K562 (cell line): Measurements from ENCODE around the gene VIPR2. TPM values are rescaled to one million over a fixed set of nuclear protein-coding genes. Genes with fewer than 3 reads are reported as not detected.

Experiments
- ATAC-seq: fragments of 200-7000 bp; cut with Tn5 transposase; 3 replicates; pipeline ENCODE4 v1.9.1; 2020; ENCODE audit warnings: moderate library complexity
- BruUV-seq: library from RNA; stranded (reverse); fragments of 400-500 nt; replicated peaks from 2 replicates; lab custom pipeline; 2021; lab: Mats Ljungman, UMichigan
- CTCF ChIA-PET: fragments of 300-600 bp; formaldehyde crosslinking; extraction: SDS; loops from one replicate; lab custom pipeline; 2021; ENCODE audit warnings: low intra/inter-chr PET ratio; lab: Yijun Ruan, JAX
- POLR2A ChIA-PET: fragments of 300-600, 350-650 bp; sonication (Branson Sonifier 250); formaldehyde crosslinking; extraction: SDS; loops from one replicate; lab custom pipeline; 2021; ENCODE audit warnings: antibody characterized with exemption, inconsistent platforms; lab: Yijun Ruan, JAX
- DNase-seq, 4 experiments: peaks; one replicate each; pipeline versions ENCODE4 v3.0.0 to v3.0.0-alpha.2; 2011 to 2018; ENCODE audit warnings: low spot score in 3 of 4, mixed read lengths in 3 of 4; ENCODE audit errors: extremely low read depth in 1 of 4
- FAIRE-seq: peaks from 2 replicates; lab custom pipeline; 2011; peaks lifted over from hg19 to GRCh38; lab: Jason Lieb, UNC
- H2AFZ ChIP-seq: 2 replicates; pipeline ENCODE4 v1.6.0; 2011; ENCODE audit warnings: low read depth, low read length, control low read depth, inconsistent platforms
- H3K27ac ChIP-seq: fragments of 200-600 bp; 3 replicates; pipeline ENCODE4 v1.8.0; 2011; ENCODE audit warnings: low read depth, mild to moderate bottlenecking, control low read depth, inconsistent platforms, low read length, moderate library complexity, mixed read lengths; ENCODE audit errors: extremely low read depth
- H3K27me3 ChIP-seq, 2 experiments: fragments of 300-600 bp in 1 of 2; 2 replicates in 1 of 2; 3 replicates in 1 of 2; pipeline versions ENCODE4 v1.6.0 to v1.8.0; 2011; ENCODE audit warnings: inconsistent platforms in 2 of 2, low read length in 2 of 2, mild to moderate bottlenecking in 1 of 2, mixed read lengths in 1 of 2, moderate library complexity in 1 of 2; ENCODE audit not compliant: control insufficient read depth in 2 of 2, insufficient read depth in 2 of 2
- H3K36me3 ChIP-seq: fragments of 300-600 bp; 3 replicates; pipeline ENCODE4 v1.8.0; 2011; ENCODE audit warnings: mild to moderate bottlenecking, low read length, inconsistent platforms; ENCODE audit not compliant: control insufficient read depth, insufficient read depth
- H3K4me1 ChIP-seq, 2 experiments: fragments of 200-600 bp in 1 of 2; replicated peaks in 1 of 2; 2 replicates in 1 of 2; 3 replicates in 1 of 2; pipeline versions ENCODE4 v1.5.1 to v1.8.0; 2011; ENCODE audit warnings: inconsistent platforms in 2 of 2, low read length in 2 of 2, mild to moderate bottlenecking in 1 of 2, mixed read lengths in 1 of 2, moderate library complexity in 1 of 2; ENCODE audit not compliant: control insufficient read depth in 2 of 2, insufficient read depth in 2 of 2
- H3K4me2 ChIP-seq: 2 replicates; pipeline ENCODE4 v1.6.1; 2011; ENCODE audit warnings: low read length, control low read depth, inconsistent platforms, mixed read lengths; ENCODE audit not compliant: insufficient read depth
- H3K4me3 ChIP-seq: fragments of 200-600 bp; sonication (generic), shearing (Covaris generic); 2 replicates; pipeline ENCODE4 v1.5.1; 2016; ENCODE audit warnings: control low read depth, inconsistent platforms
- H3K79me2 ChIP-seq: fragments of 200-600 bp; 3 replicates; pipeline ENCODE4 v1.8.0; 2011; ENCODE audit warnings: low read length, inconsistent platforms; ENCODE audit not compliant: control insufficient read depth, insufficient read depth
- H3K9ac ChIP-seq, 2 experiments: 2 replicates each; pipeline versions ENCODE4 v1.6.0 to v1.6.1; 2011; ENCODE audit warnings: low read depth in 2 of 2, low read length in 2 of 2, control low read depth in 1 of 2, inconsistent platforms in 1 of 2, mild to moderate bottlenecking in 1 of 2, mixed read lengths in 1 of 2; ENCODE audit not compliant: insufficient read depth in 1 of 2
- H3K9me1 ChIP-seq: one replicate; pipeline ENCODE4 v1.6.0; 2011; ENCODE audit warnings: inconsistent platforms, mild to moderate bottlenecking, low read length, moderate library complexity; ENCODE audit not compliant: control insufficient read depth, insufficient read depth
- H3K9me3 ChIP-seq: replicated peaks from 2 replicates; pipeline ENCODE4 v1.5.1; 2011; ENCODE audit warnings: low read depth, low read length, inconsistent platforms; ENCODE audit not compliant: control insufficient read depth, insufficient read depth
- H4K20me1 ChIP-seq: replicated peaks from 2 replicates; pipeline ENCODE4 v1.6.1; 2011; ENCODE audit warnings: low read length, inconsistent platforms, mixed read lengths; ENCODE audit not compliant: control insufficient read depth, insufficient read depth
- ARID4B ChIP-seq: sonication (generic); formaldehyde crosslinking; IDR thresholded peaks from 2 replicates; pipeline ENCODE4 v1.8.0; 2022; ENCODE audit warnings: mild to moderate bottlenecking, missing genetic modification reagents
- BRF1 ChIP-seq: IDR thresholded peaks from 3 replicates; pipeline ENCODE4 v1.6.1; 2011; ENCODE audit warnings: borderline replicate concordance, mild to moderate bottlenecking; ENCODE audit not compliant: insufficient read length; ENCODE audit errors: extremely low read depth
- DLX4 ChIP-seq: fragments of 250-450 bp; sonication (Bioruptor Pico); IDR thresholded peaks from 2 replicates; pipeline ENCODE4 v1.6.1; 2021; ENCODE audit warnings: mild to moderate bottlenecking
- POLR2B ChIP-seq: fragments of 450-650 bp; IDR thresholded peaks from 2 replicates; pipeline ENCODE4 v1.6.1; 2018; ENCODE audit warnings: low read depth; ENCODE audit not compliant: partially characterized antibody
- RUNX1 ChIP-seq: sonication (generic); IDR thresholded peaks from 2 replicates; pipeline ENCODE4 v1.6.1; 2016; ENCODE audit warnings: antibody characterized with exemption, low read depth
- SMAD4 ChIP-seq: fragments of 250-450 bp; sonication (Bioruptor Pico); conservative IDR thresholded peaks from 2 replicates; pipeline ENCODE4 v1.8.0; 2021; ENCODE audit warnings: inconsistent platforms, mild to moderate bottlenecking, moderate library complexity
- WGBS: fragments of 100-300 bp; shearing (Covaris generic); methylation state at CpG from one replicate; pipeline ENCODE4 v1.1.6; 2016; ENCODE audit warnings: low coverage, mixed read lengths; ENCODE audit not compliant: insufficient coverage; ENCODE audit errors: missing lambda C conversion rate; 5-methylcytosine and 5-hydroxymethylcytosine counted together
- in situ Hi-C: fragments of 300-500 bp; cut with MboI; formaldehyde crosslinking; loops from 4 replicates; pipeline ENCODE4 v1.15.0; 2018; ENCODE audit warnings: inconsistent platforms, mixed read lengths
- intact Hi-C: fragments of 100-400 bp; cut with micrococcal nuclease; formaldehyde crosslinking; loops from 2 replicates; pipeline ENCODE4 v1.14.2; 2022
- polyA plus RNA-seq, 8 experiments: library from polyadenylated mRNA; depleted of rRNA in 4 of 8; stranded (reverse) in 5 of 8; unstranded in 3 of 8; fragments of >200 nt; fragmentation: Nextera tagmentation in 2 of 8; fragmentation: Illumina TruSeq in 1 of 8; extraction: Ambion mirVana in 2 of 8; extraction: Trizol in 1 of 8; gene quantifications; 2 replicates each; pipeline versions ENCODE4 v1.2.1 to v1.2.3, GENCODE V29; 2011 to 2014; ENCODE audit warnings: inconsistent platforms in 1 of 8, missing spikeins in 1 of 8
- total RNA-seq, 7 experiments: library from RNA; depleted of rRNA in 6 of 7; stranded (reverse); fragments of >200 nt in 6 of 7; fragmentation: Illumina TruSeq in 2 of 7; extraction: Trizol in 2 of 7; gene quantifications; 2 replicates each; pipeline versions ENCODE4 v1.2.1 to v1.2.3, GENCODE V29; 2011 to 2021; ENCODE audit warnings: low replicate concordance in 1 of 7

Gene VIPR2
- total and polyA plus RNA-seq, 9 of the 15 experiments (the other 6 are each of a cell fraction or from before 2014, with no cell fraction given): 0.04 TPM; not detected in 8

GRCh38 chr7:159094023-159094740 lies 50.5 kb downstream of the VIPR2 start:
- ChIA-PET POLR2A (interaction anchor here (0.6 to 1.0 kb wide), 2 partner anchors 9 to 29 kb away, joined by 3 read pairs; no protein-coding TSS in a partner anchor), CTCF (no interaction called here)
- intact Hi-C loops: no loop called here
- Histone ChIP-seq H3K9me3 (no peaks in the 10 kb centered on the region), H3K27ac (no peak overlapping the region; the same call in 2 of the 3 replicates), H4K20me1 (peaks cover 4% of the 10 kb centered on the region), H3K36me3 (no peaks in the 10 kb centered on the region), H3K9me1 (no peaks in the 10 kb centered on the region), H3K4me3 (no peak overlapping the region), H3K79me2 (no peaks in the 10 kb centered on the region), H2AFZ (no peak overlapping the region), H3K4me2 (no peak overlapping the region), H3K4me1 (peaks cover 0 to 8% of the 10 kb centered on the region in 2 experiments; a peak in 1 of 5 replicates), H3K27me3 (peaks cover 76 to 87% of the 10 kb centered on the region in 2 experiments), H3K9ac (no peak overlapping the region)
- FAIRE-seq: no peak
- WGBS: under 1% methylated on average over 16 of the region's 16 CpGs
- BruUV-seq: no TSS peak
- TF ChIP-seq DLX4: no peak
- ATAC-seq: no peak
- in situ Hi-C loops: no loop called here
- DNase-seq: no peak

GRCh38 chr7:159093351-159093971 lies 51.2 kb downstream of the VIPR2 start:
- Histone ChIP-seq H3K9me1 (no peaks in the 10 kb centered on the region), H3K4me2 (no peak overlapping the region), H3K4me3 (no peak overlapping the region), H3K9me3 (no peaks in the 10 kb centered on the region), H3K4me1 (peaks cover 0 to 8% of the 10 kb centered on the region in 2 experiments; a peak in 1 of 5 replicates), H3K27me3 (peaks cover 70 to 85% of the 10 kb centered on the region in 2 experiments), H4K20me1 (peaks cover 4% of the 10 kb centered on the region), H3K9ac (no peak overlapping the region), H2AFZ (no peak overlapping the region), H3K27ac (no peak overlapping the region), H3K79me2 (no peaks in the 10 kb centered on the region), H3K36me3 (no peaks in the 10 kb centered on the region)
- in situ Hi-C loops: no loop called here
- DNase-seq (no peak), FAIRE-seq (no peak), ATAC-seq (no peak)
- ChIA-PET POLR2A (interaction anchor here (1.0 kb wide), 2 partner anchors 9 to 23 kb away, joined by 3 read pairs; no protein-coding TSS in a partner anchor), CTCF (interaction anchor here (0.5 kb wide), 1 partner anchor 56 kb away, joined by 3 read pairs; no protein-coding TSS in a partner anchor)
- BruUV-seq: no TSS peak
- WGBS: under 1% methylated on average over 31 of the region's 31 CpGs
- intact Hi-C loops: no loop called here
- TF ChIP-seq RUNX1 (no peak), POLR2B (no peak), SMAD4 (no peak), ARID4B (CRISPR knock-in tag) (no peak), BRF1 (no peak)
